GM18858 (cell line): ENCODE measurements around the gene TOMM40L.
"Not testable (repeated sequence)": the region's sequence is repeated elsewhere in the genome, so short reads cannot be mapped to it uniquely, and the experiment has no call there.

Experiments
- ATAC-seq: cut with Tn5 transposase; IDR thresholded peaks from one replicate; pipeline ENCODE4 v1.9.1; 2021; ENCODE audit not compliant: unreplicated experiment

Gene TOMM40L

GRCh38 chr1:161219078-161219892, 6.6 kb upstream of the TOMM40L start:
- no peak for ATAC-seq

GRCh38 chr1:161220002-161220401, 5.9 kb upstream of the TOMM40L start:
- no peak for ATAC-seq

DNA sequence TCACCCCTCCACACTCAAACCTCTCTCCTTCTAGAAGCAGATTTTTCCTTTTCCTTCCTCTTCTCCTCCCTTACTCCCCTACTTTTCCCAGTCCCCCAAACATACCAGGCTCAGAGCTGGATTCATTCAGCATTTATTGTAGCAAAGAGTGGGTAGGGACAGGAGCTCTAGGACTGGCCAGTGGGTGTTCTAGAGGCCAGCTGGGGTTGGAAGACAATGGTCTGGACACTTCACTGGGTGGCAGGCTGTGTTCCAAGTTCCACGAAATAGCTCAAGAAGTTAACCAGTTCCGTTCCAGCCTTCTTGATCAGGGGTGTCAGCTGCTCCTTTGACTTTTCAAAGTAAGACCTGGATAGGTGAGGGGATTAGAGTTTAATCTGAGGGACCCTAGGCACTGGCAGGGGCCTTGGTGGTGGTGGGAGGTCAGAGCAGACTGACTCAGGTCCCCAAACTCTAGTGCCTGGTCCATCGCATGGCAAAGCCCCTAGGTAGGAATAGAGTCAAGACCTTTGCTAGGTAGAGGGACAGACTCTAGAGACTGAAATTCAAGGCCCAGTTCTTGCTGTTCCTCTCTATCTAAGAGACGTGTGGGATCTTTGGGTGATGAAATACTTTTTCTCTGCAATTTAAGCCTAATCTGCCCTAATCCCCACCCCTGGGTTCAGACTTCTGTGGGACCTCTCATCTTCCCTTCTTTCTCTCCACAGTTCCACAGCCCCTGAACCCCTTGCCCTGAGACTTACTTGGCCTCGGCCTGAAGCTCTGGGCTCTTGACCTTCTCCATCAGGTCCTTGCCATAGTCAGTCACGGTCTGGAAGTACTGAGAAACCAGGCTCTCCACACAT, 3.5 kb upstream of the TOMM40L start:
- no peak for ATAC-seq

GRCh38 chr1:161223805-161224694, 1.8 kb upstream of the TOMM40L start:
- ATAC-seq, result no peak

DNA sequence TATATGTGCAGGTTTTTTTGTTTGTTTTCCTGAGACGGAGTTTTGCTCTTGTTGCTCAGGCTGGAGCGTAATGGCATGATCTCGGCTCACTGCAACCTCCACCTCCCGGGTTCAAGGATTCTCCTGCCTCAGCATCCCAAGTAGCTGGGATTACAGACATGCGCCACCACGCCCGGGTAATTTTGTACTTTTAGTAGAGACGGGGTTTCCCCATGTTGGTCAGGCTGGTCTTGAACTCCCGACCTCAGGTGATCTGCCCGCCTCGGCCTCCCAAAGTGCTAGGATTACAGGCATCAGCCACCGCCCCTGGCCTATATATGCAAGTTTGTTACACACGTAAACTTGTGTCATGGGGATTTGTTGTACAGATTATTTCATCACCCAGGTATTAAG, 1.2 kb upstream of the TOMM40L start:
- ATAC-seq, result not testable (repeated sequence)

DNA sequence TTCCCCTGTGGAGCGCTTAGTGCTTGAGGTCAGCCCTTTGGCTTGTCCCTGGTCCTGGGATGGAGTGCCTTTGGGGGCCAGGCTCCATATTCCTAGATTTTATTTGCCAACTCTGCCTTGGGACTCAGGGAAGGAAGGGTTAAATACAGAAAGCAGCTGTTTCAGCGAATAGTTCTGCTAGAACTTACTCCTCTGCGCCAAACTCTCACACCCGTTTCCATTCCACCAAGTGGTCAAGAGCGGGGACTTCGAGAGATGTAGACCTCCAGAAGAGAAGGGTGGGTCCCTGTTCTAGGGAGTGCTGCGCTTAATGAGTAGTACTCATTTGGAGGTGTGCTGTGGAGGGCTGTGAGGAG, 704 bp upstream of the TOMM40L start:
- no peak for ATAC-seq

- no peak for ATAC-seq
These were observed 456 bp downstream of the TOMM40L start for GRCh38 chr1:161226320-161226711.

- no peak for ATAC-seq
These were observed 899 bp downstream of the TOMM40L start for GRCh38 chr1:161226759-161227158.

- no peak for ATAC-seq
These were observed 1.5 kb downstream of the TOMM40L start for GRCh38 chr1:161227196-161227871.

GRCh38 chr1:161228032-161228431, 2.2 kb downstream of the TOMM40L start:
- ATAC-seq, result no peak

GRCh38 chr1:161229896-161230295, 4.0 kb downstream of the TOMM40L start:
- no peak for ATAC-seq

GRCh38 chr1:161230762-161231161, 4.9 kb downstream of the TOMM40L start:
- no peak for ATAC-seq

- no peak for ATAC-seq
These were observed 7.2 kb downstream of the TOMM40L start for GRCh38 chr1:161233102-161233501.

GRCh38 chr1:161235957-161236775, 10.3 kb downstream of the TOMM40L start:
- no peak for ATAC-seq

- ATAC-seq, result no peak
These were observed 12.2 kb downstream of the TOMM40L start, which contains the start of gene NR1I3 for GRCh38 chr1:161238039-161238473. Gene NR1I3 (minus strand): TSS chr1:161238203. CDS start chr1:161236565, 1,638 bp downstream.

DNA sequence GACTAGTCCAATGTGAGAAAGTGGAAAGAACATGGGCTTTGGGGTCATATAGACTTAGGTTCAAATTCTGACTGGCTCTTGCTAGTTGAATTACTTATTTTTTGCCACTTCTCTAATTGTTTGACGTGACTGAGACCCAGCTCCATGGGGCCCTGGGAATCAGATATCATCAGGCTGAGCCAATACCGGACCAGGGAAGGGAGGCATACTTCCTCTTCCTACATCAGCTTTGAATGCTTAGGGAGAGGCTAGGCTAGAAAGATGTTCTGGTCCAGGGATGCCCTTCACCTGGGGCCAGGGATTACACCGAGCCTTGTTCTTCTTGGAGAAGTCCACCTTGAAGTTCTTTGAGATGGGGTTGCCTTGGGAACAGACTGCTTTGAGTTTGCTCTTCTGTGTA, 15.8 kb downstream of the TOMM40L start:
- no peak for ATAC-seq

- ATAC-seq, result no peak
These were observed 16.5 kb downstream of the TOMM40L start for GRCh38 chr1:161242313-161242712.

DNA sequence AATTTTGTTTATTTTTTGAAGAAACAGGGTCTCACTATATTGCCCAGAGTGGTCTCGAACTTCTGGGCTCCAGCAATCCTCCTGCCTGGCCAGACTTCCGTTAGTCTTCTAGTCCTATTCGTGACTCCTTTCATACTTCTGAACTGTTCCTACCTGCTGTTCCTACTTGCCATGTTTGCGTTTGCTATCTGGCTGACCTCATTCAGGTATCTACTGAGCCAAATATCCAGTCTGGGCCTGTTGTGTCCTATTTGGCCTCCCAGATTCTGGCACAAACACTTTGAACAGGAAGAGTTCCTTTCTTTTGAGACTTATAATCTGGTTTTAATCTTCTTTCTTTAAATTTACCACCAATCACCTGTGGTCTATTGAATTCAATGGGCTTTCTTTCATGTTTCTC, 19.0 kb downstream of the TOMM40L start:
- ATAC-seq, result no peak

GRCh38 chr1:161250100-161250499, 24.2 kb downstream of the TOMM40L start:
- not testable (repeated sequence) for ATAC-seq

GRCh38 chr1:161250829-161251228, 25.0 kb downstream of the TOMM40L start:
- no peak for ATAC-seq
